Stimulated activated CD4-positive, alpha-beta T cell treated with anti-CD3 and anti-CD28 coated beads, Interleukin-1b, Interleukin-23, amount 100 ng/mL, for 48 hours (primary cell): ENCODE data around the gene CCDC38.
A peak's percentile ranks its signal among the peaks of the same experiment; 100 is the strongest.
"Not testable (repeated sequence)": the region's sequence is repeated elsewhere in the genome, so short reads cannot be mapped to it uniquely, and the experiment has no call there.

ENCODE experiments used
- DNase-seq: peaks from one replicate; pipeline ENCODE4 v3.0.0-alpha.2; 2020

Gene CCDC38

DNA sequence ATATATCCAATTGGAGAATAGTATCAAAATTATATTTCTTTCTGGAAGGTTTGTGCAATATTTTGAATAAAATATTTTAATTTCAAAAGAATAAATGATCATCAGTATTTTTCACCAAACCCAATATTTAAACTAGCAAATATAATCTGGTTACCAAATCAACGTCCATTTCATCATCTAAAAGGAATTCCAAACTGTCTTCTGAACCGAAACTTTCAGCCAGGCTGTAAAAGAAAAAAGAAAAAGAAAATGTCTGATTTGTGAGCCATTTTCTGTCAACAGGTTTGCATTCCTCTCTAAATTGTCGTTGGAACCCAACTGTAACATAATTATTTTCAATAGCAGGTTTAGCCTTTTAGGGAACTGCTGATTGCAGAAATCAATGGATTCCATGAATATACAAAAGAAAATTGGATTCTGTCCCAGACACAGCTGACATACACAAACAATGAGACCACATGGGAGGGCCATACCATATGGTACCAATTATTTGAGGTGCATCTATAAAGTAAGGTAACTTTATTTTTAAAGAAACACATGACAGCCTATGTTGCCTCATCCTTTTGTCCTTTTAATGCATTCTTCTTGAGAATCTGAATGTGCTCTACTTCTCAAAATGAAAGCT lies 61.0 kb downstream of the CCDC38 start:
- no peak for DNase-seq

DNA sequence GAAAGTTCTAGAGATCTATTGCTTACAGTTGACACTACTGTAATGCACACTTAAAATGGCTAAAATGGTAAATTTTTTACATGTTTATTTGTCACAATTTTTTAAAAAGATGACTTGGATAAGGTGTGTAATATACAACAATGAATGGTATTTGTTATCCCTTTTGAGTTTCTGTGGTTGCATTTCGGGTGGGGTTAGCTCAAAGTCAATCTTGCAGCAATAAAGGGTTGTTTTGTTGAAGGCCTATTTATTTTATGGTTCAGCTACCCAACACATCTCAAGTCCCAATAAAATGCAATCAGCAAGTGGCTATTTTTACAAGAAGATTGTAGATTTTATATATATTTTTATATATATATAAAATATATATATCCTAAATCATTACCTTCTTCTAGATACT lies 61.5 kb downstream of the CCDC38 start:
- no peak for DNase-seq

DNA sequence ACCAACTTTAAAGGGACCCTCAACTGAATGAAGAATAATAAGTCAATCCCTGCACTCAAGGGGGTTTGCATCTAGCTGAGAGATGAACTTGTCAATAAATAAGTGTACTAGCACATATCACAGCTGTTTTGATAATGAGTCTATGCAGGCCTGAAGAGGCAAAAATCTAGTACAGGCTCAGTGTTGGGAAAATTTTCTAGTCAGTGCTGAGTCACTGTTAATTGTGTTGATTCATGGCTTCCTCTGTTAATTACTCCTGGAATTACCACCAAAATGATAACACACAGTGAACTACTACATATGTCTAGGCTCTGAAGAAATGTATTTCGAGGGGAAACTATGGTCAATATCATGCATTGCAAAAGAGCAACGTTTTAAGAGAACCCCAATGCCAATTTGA lies 64.8 kb downstream of the CCDC38 start:
- DNase-seq, result no peak

DNA sequence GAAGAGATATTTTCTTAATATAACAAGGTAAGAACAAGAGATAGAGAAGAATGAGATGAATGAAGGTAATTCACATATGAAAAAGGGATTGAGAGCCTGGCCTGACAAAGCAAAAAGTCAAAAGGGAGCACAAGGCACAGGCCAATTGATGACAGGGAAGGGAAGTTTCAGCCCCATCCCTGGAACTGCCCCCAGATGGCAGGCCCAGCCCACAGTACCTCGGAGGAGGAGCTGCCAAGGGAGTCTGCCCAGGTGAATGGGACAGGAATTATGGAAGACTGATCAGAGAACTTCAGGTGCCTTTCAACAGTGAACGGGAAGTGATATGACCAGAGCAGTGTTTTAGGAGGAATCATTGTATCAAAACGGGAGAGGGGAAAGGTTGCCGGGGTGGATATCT lies 68.0 kb downstream of the CCDC38 start:
- no peak for DNase-seq

DNA sequence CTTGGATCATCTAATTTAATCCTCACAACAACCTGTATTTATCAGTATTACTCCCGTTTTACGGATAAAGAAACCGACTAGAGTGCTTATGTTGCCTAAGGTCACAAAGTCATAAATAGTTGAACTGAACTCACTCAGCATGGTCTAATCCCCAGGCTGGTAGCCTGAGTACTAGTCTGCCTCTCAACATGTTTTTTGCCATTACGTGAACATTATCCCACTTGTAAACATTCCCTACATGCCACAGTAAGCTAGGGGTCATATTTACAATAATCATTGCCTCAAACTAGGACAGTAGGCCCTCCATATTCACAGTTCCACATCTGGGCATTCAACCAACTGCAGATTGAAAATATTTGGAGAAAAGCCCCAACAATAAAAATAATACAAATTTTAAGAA lies 71.5 kb downstream of the CCDC38 start:
- DNase-seq, result no peak

DNA sequence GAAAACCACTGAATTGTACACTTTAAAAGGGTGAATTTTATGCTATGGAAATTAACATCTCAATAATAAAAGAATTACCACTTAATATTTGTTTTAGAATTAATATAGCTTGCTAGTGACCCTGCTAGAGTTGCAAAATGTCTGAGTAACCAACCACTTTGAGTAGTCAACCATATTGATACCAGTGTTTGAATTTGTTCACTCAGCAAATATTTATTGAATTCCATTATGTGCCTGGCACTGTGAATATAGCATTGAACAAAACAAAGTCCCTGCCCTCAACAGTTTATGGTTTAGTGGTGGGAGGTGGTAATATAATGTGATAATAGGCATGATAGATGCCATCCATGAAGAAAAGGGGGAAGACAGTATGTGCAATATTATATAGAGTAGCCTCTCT lies 79.1 kb downstream of the CCDC38 start:
- DNase-seq, result no peak

DNA sequence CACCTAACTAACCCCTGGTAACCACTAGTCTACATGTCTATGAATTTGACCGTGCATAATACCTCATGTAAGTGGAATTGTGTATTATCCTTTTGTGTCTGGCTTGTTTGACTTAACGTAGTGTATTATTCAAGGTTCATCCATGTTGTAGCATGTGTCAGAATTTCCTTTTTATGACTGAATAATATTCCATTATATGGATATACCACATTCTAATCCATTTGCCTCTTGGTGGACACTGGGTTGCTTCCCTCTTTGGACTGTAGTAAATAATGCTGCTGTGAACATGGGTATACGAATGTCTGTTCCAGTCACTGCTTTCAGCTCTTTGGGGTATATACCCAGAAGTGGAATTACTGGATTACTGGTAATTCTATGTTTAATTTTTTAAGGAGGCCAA lies 80.4 kb downstream of the CCDC38 start:
- DNase-seq, result no peak

DNA sequence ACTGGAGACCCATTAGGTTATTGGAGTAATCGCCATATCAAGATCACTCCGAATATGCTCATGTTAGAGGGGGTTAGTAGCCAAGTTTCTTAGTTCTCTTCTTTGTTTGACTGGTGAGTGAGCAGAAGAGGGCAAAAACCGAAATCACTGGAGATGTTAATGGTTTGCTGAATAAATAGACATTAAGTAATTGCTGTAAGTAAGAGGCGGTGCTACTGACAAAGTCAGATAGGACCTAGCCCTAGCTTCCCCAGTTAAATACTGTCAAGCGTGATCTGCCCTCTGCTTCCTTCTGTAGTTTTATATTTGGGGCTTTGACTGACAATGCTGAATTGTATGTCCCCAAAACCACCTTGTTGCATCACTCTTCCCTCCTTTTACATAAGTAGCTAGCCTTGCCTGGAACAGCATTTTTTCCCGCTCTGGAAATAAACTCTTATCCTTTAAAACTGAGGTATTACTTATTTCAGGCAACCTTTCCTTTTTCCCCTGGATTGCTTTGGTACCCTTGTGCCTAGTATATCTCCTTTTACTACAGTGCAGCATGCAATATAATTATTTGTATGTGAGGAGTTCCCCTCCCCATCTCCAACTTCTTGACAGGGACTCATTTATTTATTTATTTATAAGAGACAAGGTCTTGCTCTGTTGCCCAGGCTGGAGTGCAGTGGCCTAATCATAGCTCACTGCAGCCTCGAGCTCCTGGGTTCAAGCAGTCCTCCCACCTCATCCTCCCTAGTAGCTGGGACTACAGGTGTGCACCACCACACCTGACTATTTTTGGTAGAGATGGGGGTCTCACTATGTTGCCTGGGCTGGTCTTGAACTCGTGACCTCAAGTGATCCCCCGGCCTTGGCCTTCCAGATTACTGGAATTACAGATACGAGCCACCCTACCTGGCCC lies 82.2 kb downstream of the CCDC38 start:
- DNase-seq, result no peak

DNA sequence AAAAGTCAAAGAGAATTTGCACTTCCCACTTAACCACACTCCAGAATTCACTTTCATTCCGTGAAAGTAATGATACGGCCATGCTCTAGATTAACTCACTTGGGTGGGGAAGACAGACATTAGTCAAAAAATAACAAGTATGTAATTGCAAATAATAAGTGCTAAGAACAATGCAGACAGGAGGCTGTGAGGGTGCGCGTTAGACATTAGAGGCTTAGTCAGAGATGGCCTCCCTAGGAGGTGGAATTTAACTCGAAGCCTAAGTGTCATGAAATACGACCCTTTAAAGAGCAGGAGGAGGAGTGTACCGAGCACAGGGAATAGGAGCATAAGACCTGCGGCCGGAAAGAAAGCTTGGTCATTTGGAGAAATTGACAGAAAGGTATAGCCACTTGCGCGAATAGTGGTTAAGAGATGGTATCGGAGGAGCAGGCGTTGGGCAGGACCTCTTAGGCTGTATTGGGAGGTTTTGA lies 83.0 kb downstream of the CCDC38 start:
- peak; percentile 8 for DNase-seq

DNA sequence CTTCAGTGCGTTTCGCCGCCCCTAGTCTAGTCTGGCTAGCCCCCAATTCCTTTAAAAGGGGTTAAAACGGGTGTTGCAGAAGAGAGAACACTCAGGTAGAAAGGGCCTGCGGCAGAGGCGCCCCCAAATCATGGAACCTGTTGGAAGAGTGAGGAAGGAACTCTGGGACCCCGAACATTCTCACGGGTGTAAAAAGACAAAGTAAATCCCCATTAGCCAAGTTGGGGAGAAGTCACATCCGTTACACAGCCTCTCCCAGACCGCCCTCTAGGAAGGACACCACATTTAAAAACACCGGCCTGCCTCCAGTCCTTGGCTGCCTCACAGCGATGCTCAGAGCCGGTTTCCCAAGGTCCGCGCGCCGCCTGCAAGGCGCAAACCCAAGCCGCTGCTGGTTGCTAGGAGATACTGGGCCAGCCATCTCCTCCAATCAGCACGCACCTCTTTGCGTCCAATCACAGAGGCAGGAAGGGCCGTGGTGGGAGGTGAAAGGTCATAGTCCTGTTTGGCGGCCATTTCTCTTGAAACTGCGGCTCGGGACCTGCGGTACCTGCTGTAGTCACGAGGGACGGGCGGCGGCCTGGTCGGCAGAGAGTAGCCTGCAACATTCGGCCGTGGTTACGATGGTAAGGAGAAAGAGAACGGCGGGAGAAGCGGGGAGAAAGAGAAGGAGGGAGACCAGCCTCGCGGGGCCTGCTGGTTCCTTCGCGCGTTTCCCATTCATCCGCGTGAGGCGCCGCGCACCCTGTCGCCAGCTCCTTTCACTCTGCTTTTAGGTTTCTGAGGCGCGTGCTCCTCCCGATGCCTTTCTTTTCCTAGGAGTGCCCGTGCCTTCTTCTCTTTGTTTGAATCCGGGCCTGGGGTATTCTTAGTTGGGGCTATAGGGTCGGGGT lies 83.7 kb downstream of the CCDC38 start, which contains the start of gene SNRPF:
TSS of gene SNRPF (plus strand) at position 502 of the 893 bp plus-strand sequence. CDS start at position 624, 122 bp downstream.
- DNase-seq, result peak; percentile 95

DNA sequence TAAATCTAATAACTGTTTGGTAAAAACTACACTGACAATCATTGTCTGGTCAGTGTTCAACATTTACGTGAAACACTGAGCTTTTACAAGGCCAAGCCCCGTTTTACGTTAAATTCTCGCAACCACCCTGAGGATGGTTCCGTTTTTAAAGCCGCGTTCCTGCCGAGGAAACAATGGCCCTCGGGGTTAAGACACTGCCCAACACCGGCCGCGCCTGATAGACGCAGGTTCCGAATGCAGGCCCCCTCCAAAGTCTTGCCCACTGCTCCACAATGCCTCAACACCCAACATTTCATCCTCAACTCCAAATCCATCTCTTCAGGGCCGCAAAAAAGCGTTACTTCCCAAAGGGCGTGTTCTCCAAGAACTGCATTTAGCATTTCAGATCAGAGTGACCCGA lies 84.6 kb downstream of the CCDC38 start:
- DNase-seq, result no peak

DNA sequence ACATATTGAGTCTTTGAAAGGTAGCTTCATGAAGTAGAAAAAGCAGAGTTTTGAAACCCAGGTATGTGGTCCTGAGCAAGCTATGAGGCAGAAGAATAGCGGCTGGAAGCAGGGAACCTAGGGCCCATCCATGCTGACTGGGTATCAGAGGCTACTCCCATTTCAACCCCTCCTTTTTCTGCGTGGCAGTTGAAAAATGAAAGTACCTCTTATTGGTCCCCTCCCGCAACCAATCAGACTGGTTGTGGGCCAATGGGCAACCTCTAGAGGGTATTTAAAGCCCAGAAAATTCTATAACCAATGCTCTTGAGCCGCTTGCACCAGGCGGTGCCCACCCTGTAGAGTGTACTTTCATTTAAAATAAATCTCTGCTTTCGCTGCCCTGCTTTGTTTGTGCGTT lies 85.3 kb downstream of the CCDC38 start:
- DNase-seq, result no peak

DNA sequence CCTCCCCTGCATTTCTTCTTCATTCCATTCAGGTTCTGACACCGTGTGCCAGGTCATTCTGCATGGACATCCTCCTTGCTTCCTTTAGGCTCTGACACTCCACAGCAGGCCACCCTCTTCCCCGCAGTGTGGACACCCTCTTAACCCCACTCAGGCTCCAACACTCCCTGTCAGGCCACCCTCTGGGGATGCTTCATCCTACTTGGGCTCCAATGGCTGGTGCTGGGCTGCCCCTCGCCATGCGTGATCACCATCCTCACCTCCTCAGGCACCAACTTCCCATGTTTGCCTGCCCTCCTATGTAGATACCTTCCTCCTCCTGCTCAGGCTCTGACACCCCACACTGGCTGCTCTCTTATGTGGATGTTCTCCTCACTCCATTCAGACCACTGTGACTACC lies 90.3 kb downstream of the CCDC38 start:
- no peak for DNase-seq

DNA sequence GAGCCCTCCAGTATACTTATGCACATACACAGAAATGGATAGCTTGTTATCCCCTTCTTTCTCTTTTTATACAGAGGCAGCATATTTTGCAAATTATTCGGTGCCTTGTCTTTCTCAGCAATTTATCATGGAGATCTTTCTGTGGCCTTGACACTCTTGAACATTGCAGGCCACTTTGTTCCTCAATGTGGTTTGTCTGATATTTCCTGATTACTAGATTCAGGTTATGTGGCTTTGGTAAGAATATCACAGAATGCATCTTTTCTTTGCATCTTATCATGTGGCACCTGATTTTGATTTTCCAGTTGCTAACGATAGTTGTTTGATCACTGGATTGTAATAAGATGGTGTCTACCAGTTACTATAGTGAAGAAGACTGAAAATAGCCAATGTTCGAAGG lies 90.8 kb downstream of the CCDC38 start:
- DNase-seq, result no peak

DNA sequence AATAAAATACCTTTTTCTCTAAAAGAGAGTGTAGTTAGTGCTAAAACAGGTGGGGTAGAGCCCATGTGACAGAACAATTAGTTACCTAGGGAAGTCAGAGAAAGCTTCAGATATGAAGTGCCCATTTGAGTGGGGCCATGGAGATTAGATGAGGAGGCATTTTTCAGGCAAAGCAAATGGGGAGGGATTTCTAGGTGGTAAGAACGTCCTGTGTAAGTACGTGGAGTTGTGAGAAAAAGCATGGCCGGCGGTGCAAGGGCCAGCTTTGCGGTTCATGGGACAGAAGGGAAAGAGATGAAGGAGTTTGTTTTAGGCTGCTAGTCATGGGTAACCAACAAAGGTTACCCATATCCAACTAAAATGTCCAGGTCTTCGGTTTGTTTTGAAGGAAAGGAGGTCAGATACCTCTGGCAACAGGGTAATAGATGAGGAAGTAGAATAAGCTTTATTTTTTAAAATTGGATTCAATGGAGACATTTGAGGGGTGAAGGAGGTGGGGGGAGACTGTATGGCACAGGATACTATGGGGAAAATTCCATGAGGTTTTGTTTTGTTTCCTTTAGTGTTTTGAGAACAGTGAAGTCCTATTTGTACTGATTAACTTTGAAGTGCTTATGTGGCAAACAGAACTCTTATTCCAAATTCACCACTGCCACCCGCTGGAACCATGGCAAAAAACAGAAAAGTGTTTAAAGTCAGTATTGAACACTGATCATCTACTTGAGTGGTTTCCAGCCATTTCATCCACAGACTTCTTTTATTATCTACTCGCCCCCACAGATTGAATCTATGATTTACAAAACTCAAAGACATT lies 93.6 kb downstream of the CCDC38 start:
- DNase-seq, result no peak

DNA sequence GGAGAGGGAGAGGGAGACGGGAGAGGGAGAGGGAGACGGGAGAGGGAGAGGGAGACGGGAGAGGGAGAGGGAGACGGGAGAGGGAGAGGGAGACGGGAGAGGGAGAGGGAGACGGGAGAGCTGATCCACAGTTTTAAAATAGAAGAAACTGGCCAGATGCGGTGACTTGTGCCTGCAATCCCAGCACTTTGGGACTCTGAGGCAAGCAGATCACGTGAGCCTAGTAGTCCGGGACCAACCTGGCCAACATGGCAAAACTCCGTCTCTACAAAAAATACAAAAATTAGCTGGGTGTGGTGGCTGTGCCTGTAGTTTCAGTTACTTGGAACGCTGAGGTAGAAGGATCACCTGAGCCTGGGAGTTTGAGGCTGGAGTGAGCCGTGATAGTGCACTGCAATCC lies 100.0 kb downstream of the CCDC38 start:
- not testable (repeated sequence) for DNase-seq

DNA sequence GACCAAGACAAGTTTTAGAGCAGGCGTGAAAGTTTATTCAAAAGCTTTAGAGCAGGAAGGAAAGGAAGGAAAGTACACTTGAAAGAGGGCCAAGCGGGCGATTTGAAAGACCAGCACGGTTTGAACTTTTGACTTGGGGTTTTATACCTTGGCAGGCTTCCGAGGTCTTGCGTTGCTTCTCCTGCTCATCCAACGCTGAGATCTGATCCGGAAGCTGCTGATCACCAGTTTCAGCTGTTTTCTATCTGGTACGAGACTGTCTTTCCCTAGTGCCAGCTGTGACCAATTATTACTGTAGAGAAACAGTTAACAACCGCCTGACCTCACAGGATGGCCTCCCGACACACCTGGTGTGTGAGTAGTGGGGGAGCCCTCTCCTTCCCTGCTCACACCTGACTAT lies 104.3 kb downstream of the CCDC38 start:
- DNase-seq, result no peak

DNA sequence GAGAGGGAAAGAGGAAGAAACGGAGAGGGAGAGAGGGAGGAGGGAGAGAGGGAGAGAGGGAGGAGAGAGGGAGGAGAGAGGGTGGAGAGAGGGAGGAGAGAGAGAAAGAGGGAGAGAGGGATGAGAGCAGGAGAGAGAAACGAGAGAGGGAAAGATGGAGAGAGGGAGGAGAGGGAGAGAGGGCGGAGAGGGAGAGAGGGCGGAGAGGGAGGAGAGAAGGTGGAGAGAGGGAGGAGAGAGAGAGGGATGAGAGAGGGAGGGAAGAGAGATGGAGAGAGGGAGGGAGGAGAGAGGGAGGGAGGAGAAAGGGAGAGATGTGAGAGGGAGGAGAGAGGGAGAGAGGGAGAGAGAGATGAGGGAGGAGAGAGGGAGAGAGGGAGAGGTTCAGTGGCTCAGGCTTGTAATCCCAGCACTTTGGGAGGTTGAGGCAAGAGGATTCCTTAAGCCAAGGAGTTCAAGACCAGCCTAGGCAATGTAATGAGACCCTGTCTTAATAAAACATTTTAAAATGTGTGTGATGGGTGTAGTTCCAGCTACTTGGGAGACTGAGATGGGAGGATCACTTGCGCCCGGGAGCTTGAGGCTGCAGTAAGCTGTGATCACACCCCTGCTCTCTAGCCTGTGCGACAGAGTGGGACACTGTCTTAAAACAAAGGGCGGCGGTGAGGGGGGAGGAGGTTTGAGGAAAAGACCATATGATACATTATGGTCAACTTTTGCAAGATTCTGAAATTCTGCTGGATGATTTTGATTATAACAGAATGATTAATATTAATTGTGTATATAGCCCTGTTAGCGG lies 105.0 kb downstream of the CCDC38 start:
- DNase-seq, result no peak

DNA sequence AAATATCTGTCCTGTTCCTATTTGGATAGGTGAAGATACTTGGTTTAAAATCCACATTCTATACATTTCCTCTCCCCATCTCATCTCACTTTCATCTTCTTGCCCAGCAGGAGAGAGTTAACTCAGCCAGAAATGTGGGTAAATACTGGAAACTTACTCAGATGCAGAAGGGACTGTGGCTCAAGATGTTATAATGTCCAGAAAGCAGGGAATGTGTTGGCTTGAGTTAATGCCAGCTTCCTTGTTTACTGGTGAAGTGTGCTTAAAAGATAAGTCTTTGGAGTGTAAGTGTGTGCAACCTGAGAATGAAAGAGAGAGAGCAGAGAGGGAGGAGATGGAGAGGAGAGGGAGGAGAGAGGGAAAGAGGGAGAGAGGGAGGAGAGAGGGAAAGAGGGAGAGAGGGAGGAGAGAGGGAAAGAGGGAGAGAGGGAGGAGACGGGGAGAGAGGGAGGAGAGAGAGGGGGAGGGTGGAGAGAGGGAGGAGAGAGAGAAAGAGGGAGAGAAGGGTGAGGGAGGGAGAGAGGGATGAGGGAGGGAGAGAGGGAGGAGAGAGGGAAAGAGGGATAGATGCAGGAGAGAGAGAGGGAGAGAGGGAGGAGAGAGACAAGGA lies 105.7 kb downstream of the CCDC38 start:
- no peak for DNase-seq

DNA sequence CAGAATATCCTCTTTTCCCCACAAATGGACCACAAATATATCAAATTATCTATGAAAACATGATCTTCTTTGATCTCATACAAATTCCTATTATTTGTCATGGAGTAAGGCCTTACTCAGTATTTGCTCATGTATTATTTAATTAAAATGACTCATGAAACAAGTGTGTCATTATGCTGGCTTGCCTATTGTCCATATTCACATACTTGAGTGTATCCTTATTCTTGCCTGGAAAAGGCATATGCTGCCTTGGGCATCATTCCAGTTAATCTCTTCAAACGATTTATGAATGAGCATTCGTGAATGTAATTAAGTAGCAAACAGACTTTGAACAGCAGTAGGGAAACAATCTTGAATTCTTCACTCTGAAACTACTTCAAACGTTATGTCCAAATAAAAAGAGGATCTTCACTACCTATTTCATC lies 106.2 kb downstream of the CCDC38 start:
- DNase-seq, result no peak

DNA sequence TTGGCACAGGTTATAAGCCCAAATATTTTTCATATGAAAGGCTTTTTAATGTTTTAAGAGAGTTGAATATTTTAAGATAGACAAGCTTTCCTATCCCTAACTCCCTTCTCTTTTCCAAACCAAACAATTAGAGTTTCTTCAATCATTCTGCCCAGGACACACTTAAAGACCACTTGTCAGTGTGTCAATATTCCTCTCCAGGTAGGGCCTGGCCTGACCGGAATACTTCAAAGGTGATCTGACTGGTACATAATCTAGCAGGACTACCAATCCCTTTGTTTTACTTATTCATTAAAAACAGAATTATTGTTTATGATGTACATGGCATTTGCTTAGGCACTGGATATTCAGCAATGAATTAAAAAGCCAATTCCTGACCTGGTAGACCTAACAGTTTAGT lies 107.8 kb downstream of the CCDC38 start:
- no peak for DNase-seq
